SK-N-SH (cell line): ENCODE measurements around the gene PDE10A.

ENCODE experiments used
- CHD2 ChIP-seq: fragments of 150-350 bp; IDR thresholded peaks from 2 replicates; pipeline ENCODE4 v1.6.1; 2018; ENCODE audit warnings: low read length; ENCODE audit not compliant: partially characterized antibody
- EZH2phosphoT487 ChIP-seq: fragments of 200-600 bp; sonication (generic); IDR thresholded peaks from 2 replicates; pipeline ENCODE4 v1.6.1; 2017; ENCODE audit warnings: low read depth, mixed run types, mild to moderate bottlenecking, antibody characterized with exemption, moderate library complexity, borderline replicate concordance
- NRF1 ChIP-seq: IDR thresholded peaks from 2 replicates; pipeline ENCODE4 v1.6.1; 2012; ENCODE audit warnings: low read depth, mild to moderate bottlenecking, low read length
- POLR2AphosphoS5 ChIP-seq: IDR thresholded peaks from 2 replicates; pipeline ENCODE4 v1.6.1; 2012; ENCODE audit warnings: low read depth, low read length
- TEAD4 ChIP-seq: IDR thresholded peaks from 2 replicates; pipeline ENCODE4 v1.4.0; 2012; ENCODE audit warnings: mild to moderate bottlenecking, borderline replicate concordance; ENCODE audit not compliant: insufficient read depth
- TF ChIP-seq, protein P1 (sequence below): fragments of 200-600 bp; sonication (generic); IDR thresholded peaks from 2 replicates; pipeline ENCODE4 v1.6.1; 2017; ENCODE audit warnings: antibody characterized with exemption, mild to moderate bottlenecking, moderate library complexity
- TF ChIP-seq, protein P2 (sequence below): IDR thresholded peaks from 2 replicates; pipeline ENCODE4; 2012
- TF ChIP-seq, protein P3 (sequence below): IDR thresholded peaks from 2 replicates; pipeline ENCODE4 v1.6.1; 2012; ENCODE audit warnings: mild to moderate bottlenecking, low read depth, low read length, moderate library complexity

DNA sequence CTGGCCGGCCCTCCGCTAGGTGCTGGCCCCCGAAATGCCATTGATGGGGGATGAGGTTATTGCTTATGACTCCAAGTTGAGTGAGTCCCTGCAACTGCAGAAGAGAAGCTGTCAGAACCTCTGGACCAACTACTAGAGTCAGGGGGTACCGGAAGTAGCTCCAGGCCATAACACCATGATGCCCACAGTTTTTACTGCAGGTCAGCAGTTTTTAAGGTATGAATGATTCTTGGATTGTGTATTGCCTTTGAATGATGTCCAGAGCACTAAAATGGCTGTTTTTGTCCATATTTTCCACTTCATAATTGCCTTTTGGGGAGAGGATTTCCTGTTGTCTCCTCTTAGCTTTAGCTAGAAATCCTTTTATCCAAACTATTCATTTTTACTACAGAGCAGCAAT is 148.4 kb downstream of the PDE10A start:
- TF ChIP-seq, protein P1, sequence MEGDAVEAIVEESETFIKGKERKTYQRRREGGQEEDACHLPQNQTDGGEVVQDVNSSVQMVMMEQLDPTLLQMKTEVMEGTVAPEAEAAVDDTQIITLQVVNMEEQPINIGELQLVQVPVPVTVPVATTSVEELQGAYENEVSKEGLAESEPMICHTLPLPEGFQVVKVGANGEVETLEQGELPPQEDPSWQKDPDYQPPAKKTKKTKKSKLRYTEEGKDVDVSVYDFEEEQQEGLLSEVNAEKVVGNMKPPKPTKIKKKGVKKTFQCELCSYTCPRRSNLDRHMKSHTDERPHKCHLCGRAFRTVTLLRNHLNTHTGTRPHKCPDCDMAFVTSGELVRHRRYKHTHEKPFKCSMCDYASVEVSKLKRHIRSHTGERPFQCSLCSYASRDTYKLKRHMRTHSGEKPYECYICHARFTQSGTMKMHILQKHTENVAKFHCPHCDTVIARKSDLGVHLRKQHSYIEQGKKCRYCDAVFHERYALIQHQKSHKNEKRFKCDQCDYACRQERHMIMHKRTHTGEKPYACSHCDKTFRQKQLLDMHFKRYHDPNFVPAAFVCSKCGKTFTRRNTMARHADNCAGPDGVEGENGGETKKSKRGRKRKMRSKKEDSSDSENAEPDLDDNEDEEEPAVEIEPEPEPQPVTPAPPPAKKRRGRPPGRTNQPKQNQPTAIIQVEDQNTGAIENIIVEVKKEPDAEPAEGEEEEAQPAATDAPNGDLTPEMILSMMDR, result no peak
- TF ChIP-seq, protein P2, sequence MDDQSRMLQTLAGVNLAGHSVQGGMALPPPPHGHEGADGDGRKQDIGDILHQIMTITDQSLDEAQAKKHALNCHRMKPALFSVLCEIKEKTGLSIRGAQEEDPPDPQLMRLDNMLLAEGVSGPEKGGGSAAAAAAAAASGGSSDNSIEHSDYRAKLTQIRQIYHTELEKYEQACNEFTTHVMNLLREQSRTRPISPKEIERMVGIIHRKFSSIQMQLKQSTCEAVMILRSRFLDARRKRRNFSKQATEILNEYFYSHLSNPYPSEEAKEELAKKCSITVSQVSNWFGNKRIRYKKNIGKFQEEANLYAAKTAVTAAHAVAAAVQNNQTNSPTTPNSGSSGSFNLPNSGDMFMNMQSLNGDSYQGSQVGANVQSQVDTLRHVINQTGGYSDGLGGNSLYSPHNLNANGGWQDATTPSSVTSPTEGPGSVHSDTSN, result no peak
- TF ChIP-seq, protein P3, sequence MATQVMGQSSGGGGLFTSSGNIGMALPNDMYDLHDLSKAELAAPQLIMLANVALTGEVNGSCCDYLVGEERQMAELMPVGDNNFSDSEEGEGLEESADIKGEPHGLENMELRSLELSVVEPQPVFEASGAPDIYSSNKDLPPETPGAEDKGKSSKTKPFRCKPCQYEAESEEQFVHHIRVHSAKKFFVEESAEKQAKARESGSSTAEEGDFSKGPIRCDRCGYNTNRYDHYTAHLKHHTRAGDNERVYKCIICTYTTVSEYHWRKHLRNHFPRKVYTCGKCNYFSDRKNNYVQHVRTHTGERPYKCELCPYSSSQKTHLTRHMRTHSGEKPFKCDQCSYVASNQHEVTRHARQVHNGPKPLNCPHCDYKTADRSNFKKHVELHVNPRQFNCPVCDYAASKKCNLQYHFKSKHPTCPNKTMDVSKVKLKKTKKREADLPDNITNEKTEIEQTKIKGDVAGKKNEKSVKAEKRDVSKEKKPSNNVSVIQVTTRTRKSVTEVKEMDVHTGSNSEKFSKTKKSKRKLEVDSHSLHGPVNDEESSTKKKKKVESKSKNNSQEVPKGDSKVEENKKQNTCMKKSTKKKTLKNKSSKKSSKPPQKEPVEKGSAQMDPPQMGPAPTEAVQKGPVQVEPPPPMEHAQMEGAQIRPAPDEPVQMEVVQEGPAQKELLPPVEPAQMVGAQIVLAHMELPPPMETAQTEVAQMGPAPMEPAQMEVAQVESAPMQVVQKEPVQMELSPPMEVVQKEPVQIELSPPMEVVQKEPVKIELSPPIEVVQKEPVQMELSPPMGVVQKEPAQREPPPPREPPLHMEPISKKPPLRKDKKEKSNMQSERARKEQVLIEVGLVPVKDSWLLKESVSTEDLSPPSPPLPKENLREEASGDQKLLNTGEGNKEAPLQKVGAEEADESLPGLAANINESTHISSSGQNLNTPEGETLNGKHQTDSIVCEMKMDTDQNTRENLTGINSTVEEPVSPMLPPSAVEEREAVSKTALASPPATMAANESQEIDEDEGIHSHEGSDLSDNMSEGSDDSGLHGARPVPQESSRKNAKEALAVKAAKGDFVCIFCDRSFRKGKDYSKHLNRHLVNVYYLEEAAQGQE, result no peak
- TF ChIP-seq CHD2, result no peak
- no peak for TF ChIP-seq NRF1
- no peak for TF ChIP-seq POLR2AphosphoS5
- TF ChIP-seq EZH2phosphoT487, result no peak
- TF ChIP-seq TEAD4, result no peak
